WI38 (cell line): ENCODE measurements around the gene BRF1.

Experiments
- H3K4me3 ChIP-seq: 2 replicates; pipeline ENCODE4 v1.5.1; 2011; ENCODE audit warnings: low read depth, mild to moderate bottlenecking, control low read depth, low read length
- TF ChIP-seq, protein P1 (sequence below): IDR thresholded peaks from 2 replicates; pipeline ENCODE4 v1.5.1; 2012; ENCODE audit warnings: low read depth, mild to moderate bottlenecking, control low read depth, low read length

BRF1 gene

DNA sequence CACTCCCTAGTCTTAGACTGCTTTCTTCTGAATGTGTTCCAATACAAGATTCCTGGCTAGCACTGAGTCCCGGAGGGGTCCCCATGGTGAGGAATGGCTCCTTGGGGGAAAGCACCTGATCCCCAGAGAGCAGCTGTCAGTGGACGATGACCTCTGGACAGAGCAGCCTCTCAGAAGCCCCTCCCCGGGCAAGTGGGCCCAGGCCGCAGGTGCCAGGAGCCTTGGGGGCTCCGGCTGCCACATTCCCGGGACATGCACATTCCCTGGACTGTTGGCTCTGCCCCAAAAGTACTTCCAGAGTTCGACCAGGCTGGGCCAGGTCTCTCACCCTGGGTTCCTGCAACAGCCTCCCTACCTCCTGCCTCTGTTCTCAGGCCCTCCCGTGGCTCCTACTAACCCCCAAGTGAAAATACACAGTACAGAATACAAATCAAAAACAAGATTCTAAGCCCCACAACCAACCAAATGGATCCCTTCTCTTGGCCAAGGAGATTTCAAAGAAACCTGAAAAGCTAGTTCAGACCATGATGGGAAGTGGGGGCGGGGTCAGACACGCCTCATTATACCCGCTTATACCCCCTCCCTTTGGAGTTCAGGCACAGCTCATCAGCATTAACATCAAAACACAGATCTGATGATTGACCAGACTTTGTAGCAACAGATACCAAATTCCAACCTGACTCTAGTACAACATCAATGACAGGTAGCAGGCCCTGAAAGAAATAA, 75.8 kb downstream of the BRF1 start:
- TF ChIP-seq, protein P1, sequence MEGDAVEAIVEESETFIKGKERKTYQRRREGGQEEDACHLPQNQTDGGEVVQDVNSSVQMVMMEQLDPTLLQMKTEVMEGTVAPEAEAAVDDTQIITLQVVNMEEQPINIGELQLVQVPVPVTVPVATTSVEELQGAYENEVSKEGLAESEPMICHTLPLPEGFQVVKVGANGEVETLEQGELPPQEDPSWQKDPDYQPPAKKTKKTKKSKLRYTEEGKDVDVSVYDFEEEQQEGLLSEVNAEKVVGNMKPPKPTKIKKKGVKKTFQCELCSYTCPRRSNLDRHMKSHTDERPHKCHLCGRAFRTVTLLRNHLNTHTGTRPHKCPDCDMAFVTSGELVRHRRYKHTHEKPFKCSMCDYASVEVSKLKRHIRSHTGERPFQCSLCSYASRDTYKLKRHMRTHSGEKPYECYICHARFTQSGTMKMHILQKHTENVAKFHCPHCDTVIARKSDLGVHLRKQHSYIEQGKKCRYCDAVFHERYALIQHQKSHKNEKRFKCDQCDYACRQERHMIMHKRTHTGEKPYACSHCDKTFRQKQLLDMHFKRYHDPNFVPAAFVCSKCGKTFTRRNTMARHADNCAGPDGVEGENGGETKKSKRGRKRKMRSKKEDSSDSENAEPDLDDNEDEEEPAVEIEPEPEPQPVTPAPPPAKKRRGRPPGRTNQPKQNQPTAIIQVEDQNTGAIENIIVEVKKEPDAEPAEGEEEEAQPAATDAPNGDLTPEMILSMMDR = no peak
- no peak overlapping the region for H3K4me3 ChIP-seq

DNA sequence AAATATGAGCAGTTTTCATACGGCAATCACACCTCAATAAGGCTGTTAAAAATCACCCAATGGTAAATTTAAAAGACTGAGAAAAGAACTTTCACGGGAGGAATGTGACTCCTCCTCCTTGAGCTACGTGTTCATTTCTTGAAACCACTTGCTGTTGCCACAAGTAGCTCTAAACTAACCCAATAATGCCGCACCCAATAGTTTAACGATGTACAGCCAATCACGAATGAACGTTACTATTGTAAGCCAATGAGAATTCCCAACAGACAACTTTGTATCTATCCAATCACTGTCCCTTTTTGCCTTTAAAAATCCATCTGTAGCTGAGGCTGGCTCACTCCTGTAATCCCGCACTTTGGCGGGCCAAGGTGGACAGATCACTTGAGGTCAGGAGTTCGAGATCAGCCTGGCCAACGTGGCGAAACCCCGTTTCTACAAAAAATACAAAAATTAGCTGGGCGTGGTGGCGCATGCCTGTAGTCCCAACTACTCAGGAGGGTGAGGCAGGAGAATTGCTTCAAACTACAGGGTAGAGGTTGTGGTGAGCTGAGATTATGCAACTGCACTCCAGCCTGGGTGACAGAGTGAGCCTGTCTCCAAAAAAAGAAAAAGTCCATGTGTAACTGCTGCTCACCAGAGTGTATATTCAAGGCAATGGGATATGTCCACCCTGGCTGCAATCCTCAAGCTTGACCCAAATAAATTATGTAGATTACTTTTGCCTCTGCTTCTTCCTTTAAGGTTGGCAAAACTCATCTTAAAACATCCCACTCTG, 76.8 kb downstream of the BRF1 start:
- H3K4me3 ChIP-seq = no peak overlapping the region
- TF ChIP-seq, protein P1 = no peak

DNA sequence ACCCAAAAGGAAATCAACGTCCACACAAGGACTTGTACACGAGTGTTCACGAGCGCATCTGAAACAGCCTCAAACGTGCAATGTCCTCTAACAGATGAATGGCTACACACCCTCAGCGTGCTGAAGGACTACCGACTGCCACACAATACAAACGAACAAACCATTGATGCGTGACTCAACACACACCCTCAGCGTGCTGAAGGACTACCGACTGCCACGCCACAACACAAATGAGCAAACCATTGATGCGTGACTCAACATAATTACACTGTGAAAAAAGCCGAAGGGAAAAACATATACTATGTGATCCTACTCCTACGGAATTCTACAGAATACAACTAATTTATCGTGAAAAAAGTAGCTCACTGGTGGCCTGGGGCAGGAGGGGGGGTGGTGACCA, 77.5 kb downstream of the BRF1 start:
- TF ChIP-seq, protein P1 = no peak

DNA sequence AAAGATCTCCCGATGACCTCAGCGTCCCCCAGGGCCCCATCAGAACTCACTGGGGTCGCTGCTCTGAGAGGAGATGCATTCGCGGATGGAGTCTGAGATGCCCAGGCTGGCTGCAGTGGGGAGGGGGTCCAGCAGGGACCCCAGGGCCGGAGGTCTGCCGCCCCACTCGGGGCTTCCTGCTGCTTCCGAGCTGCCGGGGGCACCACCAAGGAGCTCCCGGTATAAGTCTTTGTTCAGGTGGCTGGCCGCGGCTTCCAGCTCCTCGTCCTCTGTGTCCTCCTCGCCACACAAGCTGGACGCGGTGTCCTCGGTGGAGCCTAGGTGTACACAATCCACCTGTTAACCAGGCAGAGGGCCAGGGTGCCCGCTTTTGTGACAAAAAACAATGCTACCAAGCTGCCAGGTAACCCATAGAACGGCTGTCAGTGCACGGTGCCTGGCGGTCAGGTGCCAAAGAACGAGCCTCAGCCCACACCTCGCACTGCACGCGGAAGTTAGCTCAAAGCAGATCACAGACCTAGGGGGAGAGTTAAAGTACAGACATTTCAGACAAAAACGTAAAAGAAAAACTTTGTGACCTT, 79.1 kb downstream of the BRF1 start:
- TF ChIP-seq, protein P1 = no peak
- no peak overlapping the region for H3K4me3 ChIP-seq

More for the DNA sequence above, 77.5 kb downstream of the BRF1 start:
- H3K4me3 ChIP-seq = no peak overlapping the region

DNA sequence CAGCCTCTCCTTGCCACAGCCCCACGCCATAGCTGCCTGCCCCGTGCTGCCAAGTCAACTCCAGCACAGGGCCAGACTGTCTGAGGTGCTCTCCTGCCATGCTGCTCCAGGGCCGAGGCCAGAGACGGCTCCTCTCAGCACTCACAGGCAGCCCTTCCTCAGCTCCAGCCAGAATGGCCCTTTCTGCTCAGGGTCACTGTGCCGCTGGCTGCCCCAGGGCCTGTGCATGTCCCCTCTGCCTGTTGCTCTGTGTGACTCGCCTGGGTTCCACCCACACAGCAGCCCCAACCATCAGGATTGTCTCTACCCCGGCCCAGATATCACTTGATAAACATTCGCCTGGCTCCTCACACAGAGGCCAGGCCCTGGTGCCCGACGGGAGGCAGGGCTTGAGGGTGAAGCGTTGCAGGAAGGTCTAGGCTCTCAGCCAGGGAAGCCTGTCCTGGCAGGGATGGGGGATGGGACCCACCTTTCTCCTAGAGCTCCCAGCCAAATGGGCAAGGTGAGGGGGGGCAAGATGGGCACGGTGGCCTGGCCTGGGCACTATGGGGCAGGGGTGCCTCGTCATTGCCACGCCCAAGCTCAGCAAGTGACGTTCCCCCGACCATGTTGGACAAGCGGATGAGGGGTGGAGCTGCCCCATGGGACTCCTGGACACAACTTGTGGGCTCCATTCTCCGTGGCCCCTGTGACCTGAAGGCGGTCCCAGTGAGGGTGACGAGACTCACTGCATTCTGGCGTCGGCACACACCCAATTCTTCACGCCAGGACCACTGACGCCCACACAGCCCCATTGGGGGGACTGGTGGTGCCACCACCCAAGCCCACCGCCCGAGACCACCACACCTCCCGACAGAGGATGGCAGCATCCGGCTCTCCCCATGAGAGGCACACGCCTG, 79.9 kb downstream of the BRF1 start:
- no peak overlapping the region for H3K4me3 ChIP-seq
- TF ChIP-seq, protein P1 = no peak

DNA sequence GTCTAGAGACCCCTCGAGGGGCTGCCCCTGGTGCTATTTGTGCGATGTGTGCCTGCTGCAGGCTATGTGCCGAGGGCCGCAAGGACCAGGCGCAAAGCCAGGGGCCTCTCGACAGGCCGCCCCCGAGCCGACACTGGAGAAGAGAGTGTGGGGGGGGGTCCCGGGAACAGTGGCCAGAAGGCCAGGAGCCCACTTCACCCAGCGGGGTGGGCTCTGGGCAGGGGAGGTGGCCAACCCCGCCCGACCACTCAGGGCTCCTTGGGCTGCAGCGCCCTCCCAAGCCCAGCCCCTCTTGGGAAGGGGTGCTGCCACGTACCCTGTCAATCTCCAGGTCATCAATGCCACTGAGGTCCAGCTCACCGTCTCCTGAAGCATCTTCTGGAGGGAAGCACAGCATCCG, 81.0 kb downstream of the BRF1 start:
- TF ChIP-seq, protein P1 = no peak
- H3K4me3 ChIP-seq = no peak overlapping the region
